Measurements from ENCODE around the gene RTN4RL1.
"Not testable (repeated sequence)": the region's sequence is repeated elsewhere in the genome, so short reads cannot be mapped to it uniquely, and the experiment has no call there.

Gene RTN4RL1

DNA sequence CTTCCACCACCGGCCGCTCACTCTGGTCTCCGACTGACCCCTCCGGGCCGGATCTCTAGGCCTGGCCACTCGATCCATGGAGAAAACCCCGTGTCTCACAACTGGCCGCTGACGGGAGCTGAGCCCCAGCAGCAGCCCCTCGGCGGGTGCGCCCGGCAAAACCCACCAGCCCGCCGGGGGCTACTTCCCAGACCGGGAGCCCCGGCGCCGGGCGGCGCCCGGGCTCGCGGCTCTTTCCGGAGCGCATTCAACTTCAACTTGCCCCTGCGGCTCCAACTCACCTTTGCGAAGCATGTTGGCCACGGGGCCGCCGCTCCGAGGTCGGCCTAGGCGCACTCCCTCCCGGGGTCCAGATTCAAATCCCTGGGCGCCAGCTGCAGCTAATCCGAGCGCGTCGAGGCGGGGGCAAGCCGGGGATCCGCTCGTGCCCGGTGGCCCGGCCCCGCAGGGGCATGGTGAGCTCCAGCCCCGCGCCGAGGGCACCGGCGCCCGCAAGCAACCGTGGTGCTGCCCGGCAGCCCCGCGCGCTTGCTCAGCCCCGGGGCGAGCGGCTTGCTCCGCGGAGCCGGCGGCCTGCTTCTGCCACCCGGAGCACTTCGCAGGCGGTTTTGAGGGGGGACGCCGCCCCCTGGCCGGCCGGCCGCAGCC, 438 bp downstream of the RTN4RL1 start:
- DNase-seq = no peak

DNA sequence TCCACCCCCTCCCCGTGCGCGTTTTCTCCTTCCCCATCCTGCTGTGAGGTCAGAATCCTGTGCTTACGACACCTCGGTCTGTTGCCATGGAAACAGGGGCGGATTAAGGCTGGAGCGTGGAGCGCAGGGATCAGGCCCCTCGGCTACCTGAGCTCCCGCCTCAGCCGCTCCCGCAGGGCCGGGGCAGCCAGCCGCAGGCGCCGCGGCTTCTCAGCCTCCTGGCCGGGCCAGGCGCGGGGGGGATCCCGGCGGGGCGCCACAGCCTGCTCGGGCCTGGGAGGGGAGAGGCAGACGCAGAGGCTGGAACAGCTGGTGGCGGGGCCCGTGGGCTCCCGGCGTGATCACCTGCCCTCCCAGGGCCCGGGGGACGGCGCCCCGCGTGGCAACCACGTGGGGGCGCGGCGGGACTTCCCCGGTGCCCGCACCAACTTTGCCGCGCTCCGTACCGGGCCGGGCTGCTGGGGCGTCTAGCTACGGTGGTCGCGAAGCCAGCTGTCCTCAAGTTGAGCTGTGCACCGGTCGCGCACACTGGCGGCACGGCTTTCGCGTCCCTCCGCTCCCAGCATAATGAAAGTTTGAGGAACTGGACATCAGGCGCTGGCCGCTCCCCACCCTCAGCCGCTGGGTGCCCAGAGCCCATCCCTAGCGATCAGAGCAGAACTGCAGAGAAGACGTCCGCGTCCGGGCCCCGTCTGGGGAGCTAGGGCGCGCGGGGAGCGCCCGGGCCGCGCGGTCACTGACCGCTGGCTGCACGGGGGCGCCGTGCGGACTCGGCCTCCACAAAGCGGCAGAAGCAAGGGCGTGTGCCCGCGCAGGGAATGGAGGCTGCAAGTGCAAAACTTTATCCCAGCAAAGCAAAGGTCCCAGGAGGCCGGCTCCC, 1.2 kb downstream of the RTN4RL1 start:
- DNase-seq = peak; percentile 17 to 60 (median 34)

GRCh38 chr17:2023256-2023655, 1.9 kb downstream of the RTN4RL1 start:
- no peak for DNase-seq

DNA sequence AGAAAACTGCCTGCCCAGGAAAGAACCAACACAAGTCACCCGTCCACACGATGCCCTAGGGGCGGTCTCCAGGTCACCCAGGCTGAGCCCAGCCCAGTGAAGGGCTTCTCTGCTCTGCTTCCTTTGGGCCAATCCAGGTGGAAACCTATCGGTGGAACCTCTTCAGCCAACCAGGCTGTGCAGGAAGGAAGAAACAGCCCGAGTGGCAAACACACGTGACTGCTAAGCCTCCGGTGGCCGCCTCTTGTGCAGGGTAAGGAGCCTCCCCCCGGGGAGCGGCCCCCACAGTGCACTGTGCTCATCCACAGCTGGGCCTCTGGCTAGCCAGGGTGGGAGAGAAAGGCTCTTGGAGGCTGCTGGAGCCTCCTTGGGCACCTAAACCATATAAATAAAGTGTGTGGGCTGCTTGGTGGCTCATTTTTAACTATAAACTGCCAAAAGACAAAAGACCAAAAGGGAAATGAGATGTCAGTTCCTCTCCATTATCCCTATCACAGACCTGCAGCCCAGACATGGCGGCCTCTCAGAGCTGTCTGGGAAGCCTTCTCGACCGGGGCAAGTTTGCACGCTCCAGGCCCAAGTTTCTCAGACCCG, 2.4 kb downstream of the RTN4RL1 start:
- DNase-seq = no peak

DNA sequence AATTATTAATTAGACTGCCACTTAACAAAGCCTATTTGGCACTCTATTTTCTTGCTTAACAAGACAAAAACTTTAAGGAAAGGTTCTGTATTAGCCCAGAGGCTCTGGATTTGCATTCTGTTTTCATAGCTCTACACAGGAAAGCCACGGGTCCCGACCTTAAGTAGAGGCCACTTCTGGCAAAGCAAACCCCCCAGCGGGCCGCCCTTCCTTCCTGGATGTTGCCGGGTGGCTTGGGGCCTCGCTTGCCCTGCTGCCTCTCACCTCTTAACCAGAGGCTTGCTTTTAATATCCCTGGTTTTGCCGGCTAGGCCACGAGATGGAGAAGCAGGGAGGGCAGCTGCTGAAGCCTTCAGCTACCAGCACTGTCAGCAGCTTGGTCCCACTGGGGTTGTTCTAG, 4.4 kb downstream of the RTN4RL1 start:
- no peak for DNase-seq

- DNase-seq = no peak
Observed at GRCh38 chr17:2019723-2020122, 5.4 kb downstream of the RTN4RL1 start.

GRCh38 chr17:2018716-2019510, 6.2 kb downstream of the RTN4RL1 start:
- DNase-seq = no peak

DNA sequence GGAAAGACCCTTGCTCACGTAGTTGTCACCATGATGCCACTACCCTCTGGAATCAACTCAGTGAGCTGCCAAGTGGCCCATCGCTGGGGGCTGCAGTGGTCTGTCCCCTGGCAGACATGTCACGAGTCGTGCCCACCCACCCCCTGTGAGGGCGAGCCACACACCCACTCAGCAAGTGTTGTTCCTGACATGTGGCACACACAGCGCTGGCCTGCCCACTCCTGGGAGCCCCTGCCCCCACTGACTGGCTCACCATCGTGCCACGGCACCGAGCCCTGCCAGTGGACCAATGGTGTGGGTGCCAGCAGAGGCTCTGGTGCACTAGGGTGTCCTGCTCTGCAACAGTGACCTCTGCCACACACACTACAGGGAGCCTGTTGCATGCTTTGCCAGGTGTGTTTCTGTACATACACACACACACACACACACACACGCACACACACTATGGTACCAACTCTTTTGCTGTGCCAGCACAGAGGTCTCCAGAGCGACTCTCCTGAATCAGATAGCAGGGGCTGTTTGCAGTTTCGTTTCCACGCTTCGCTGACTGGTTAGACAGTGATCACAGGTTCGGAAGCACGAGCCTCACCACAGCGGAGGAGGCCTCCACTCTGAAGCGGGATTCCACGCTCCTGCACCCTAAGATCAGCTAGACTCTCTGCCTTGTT, 7.7 kb downstream of the RTN4RL1 start:
- no peak for DNase-seq

GRCh38 chr17:2016494-2016893, 8.6 kb downstream of the RTN4RL1 start:
- no peak for DNase-seq

GRCh38 chr17:2015314-2015713, 9.8 kb downstream of the RTN4RL1 start:
- DNase-seq = no peak

DNA sequence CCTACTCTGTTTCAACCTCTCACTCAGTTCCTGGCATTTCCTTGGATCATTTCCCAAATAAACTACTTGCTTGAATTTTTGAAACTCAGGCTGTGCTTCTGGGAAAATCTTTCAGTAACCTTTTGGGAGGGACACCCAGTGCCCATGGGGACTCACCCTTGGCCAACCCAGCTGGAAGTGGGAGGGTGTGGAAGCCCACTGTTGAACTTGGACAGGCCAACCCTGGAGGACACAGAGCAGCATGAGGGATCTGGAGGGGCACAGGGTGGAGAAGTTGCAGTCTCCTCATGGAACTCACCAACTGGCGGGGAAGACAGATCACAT, 11.2 kb downstream of the RTN4RL1 start:
- no peak for DNase-seq

- not testable (repeated sequence) for DNase-seq
Observed at GRCh38 chr17:2013220-2013993, 11.7 kb downstream of the RTN4RL1 start.

DNA sequence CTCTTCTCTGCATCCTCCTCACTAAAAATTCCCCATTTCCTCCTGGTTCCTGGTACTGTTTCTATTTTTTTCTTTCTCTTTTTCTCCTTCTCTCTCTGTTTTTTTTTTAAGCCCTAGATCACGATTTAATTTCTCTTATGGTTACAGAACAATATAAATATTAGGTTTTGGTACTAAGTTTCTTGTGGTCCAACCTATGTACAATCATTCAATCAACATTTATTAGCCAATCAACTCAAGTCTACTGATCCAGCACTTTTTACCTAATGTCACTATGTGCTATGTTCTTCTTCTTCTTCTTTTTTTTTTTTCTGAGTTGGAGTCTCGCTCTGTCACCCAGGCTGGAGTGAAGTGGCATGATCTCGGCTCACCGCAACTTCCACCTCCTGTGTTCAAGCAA, 12.6 kb downstream of the RTN4RL1 start:
- DNase-seq = no peak

DNA sequence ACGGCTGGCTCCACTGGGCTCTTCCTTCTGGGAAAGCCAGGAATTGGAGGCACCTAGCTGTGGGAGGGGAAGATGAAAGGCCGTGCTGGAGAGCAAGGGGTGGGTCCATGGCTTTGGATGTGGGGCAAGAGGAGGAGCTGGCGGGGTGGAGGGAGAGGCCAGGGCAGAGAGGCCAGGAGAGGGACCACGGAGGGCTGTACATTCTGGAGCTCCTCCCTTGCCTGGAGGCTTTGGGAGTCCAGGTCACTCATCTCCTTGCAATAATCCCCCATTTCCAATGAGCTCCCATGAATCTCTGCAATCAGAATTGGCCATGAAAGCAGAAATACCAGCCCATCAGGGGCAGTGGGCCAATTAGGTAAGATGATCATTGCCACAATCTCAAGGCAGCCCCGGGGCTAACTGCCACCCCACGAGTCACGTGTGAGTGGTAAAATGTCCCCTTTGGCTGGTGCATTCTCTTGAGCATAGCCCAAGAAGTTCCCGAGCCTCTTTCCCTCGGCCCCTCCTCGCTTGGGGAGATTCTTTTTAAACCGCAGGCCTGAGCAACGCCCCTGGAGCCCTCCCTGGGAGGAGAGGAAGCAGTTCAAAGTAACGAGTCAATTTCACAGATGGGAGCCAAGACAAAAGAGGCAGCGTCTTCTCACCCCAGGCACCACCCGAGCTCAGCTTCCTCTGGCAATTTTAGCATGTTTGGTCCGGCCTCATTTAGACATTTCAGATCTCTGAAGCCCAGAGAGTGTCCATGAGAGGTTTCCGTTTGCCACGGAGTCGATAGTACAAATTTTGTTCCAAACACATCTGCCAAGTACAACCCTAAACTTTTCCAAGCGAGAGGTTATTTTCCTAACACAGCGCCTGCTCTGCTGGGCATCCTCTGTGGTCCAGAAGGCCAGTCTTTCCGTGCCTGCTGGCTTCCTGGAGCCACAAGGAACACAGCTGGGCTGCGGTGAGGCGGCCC, 13.4 kb downstream of the RTN4RL1 start:
- no peak for DNase-seq

DNA sequence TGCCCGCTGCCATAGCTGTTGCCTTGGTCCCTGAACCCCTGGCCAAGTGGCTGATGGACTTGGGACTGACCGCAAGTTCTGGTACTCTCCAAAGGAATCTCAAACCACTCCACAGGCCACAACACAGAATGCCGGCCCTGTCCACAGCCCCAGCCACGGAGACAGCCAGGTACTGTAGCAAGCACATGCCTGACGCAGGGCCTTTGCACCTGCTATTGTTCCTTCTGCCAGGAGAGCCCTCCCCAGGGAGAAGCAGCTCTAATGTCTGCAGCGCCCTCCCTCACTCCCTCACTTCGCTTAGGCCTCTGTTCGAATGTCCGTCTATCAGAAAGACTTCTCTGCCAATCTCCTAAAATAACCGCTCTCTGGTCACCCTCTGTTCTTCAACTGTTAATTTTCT, 15.4 kb downstream of the RTN4RL1 start:
- no peak for DNase-seq

GRCh38 chr17:2008332-2009126, 16.6 kb downstream of the RTN4RL1 start:
- no peak for DNase-seq

DNA sequence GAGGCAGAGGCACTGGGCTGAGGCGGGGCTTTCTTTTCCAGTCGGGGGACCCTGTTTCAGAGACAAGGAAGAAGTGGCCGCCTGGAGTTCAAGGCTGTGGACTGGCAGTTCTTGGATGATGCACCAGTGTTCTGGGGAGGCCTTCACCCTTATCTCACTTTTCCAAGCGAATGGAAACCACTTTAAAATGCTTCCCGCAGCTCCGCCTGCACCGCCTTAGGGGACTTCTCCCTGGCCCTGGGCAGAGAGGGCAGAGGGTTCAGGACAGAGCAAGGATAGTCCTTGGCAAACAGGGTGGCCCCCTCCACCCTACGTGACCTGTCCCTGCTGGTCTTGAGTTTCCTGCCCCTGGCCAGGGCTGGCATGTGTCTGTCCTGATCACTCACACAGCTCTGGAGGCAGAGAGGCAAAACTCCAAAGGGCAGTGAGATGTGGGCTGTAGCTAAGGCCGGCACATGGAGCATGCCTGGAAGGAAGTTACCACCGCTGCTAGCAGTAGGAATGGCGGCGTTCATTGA, 20.6 kb downstream of the RTN4RL1 start:
- DNase-seq = no peak

GRCh38 chr17:2003525-2003924, 21.6 kb downstream of the RTN4RL1 start:
- no peak for DNase-seq

DNA sequence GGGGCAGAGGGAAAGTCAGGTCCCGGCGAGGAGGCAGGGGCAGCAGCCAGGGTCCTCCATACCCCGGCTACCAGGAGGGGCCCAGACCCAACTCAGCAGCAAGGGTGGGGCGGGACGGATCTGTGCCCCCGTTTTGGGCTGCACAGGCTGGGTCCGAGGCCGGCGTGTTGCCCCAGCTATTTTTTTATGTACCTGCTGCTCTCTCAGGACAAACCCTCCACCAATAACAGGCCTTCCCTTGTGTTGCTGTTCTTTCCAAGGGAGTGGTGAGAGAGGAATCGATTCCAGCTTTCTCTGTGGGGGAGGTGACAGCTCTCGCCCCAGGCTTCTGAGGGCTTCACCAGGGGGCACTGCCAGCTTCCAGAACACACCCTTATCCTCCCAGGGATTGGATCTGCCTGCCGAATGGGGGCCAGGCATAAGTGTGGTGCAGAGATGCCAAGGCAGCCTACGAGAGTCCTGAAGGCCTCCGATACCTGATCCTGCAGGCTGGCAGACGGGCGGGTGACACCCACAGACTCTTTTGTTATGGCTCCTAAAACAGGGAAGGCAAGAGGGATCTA, 22.3 kb downstream of the RTN4RL1 start:
- DNase-seq = no peak

Measured in stimulated activated naive CD4-positive, alpha-beta T cell (primary cell).